ENCODE results near the gene CXorf38. TPM values are rescaled to one million over a fixed set of nuclear protein-coding genes. Genes with fewer than 3 reads are reported as not detected.

The CXorf38 gene, protein sequence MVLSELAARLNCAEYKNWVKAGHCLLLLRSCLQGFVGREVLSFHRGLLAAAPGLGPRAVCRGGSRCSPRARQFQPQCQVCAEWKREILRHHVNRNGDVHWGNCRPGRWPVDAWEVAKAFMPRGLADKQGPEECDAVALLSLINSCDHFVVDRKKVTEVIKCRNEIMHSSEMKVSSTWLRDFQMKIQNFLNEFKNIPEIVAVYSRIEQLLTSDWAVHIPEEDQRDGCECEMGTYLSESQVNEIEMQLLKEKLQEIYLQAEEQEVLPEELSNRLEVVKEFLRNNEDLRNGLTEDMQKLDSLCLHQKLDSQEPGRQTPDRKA
- total RNA-seq = 10.5 and 12.4 TPM in 2 replicates

DNA sequence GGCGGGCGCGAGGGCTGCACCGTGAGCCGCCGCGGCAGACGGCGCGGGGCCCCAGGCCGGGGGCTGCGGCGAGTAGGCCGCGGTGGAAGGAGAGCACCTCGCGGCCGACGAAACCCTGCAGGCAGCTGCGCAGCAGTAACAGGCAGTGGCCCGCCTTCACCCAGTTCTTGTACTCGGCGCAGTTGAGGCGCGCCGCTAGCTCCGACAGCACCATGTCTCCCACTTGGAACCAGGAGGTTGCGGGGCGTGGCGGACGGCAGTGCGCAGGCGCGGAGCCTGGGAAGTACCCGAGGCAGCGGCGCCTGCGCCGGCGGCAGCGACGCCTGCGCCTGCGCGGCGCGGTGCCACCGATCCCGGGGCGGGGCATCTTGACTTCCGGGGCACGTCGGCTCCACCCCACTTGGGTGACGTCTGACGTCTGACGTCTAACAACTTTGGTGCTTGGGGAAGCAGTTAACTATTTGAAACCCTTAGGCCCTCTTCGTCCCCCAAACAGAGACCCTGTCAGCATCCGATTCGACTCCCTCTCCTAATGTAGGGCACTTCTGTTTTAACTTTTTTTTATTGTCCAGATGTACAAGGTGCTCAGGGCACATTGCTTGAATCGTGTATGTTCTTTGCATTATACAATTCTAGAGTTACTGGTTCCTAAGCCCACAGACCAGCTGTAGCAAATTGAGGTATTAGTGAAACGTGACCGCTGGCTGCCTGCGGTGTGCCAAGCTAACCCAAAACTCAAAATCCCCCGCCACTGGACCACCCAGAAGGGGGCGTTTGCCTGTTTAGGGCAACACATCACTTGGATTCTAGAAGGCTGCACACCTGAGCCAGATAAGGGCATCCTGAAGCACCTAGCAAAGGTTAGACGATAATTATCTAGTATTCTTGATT lies at the start of gene CXorf38:
CXorf38 (minus strand) TSS at position 255 of the 891 bp plus-strand sequence; CDS start at position 214, 41 bp downstream.
- peak; percentile 71 for DNase-seq (ENCODE audit: low read depth)
- H3K27me3 ChIP-seq (ENCODE audit: control insufficient read depth, insufficient read depth, low read length) = no peaks in the 10 kb centered on the region
- no peak for FAIRE-seq
- H3K4me3 ChIP-seq (ENCODE audit: low read depth, low read length) = peak within 1 kb of the TSS; percentile 66
- TF ChIP-seq, protein P1, sequence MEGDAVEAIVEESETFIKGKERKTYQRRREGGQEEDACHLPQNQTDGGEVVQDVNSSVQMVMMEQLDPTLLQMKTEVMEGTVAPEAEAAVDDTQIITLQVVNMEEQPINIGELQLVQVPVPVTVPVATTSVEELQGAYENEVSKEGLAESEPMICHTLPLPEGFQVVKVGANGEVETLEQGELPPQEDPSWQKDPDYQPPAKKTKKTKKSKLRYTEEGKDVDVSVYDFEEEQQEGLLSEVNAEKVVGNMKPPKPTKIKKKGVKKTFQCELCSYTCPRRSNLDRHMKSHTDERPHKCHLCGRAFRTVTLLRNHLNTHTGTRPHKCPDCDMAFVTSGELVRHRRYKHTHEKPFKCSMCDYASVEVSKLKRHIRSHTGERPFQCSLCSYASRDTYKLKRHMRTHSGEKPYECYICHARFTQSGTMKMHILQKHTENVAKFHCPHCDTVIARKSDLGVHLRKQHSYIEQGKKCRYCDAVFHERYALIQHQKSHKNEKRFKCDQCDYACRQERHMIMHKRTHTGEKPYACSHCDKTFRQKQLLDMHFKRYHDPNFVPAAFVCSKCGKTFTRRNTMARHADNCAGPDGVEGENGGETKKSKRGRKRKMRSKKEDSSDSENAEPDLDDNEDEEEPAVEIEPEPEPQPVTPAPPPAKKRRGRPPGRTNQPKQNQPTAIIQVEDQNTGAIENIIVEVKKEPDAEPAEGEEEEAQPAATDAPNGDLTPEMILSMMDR (IDR thresholded peaks at IDR 0.05; ENCODE audit: insufficient read depth, low read length, severe bottlenecking) = no peak
- no peaks in the 10 kb centered on the region for H3K36me3 ChIP-seq (ENCODE audit: control insufficient read depth, insufficient read depth, low read length)

DNA sequence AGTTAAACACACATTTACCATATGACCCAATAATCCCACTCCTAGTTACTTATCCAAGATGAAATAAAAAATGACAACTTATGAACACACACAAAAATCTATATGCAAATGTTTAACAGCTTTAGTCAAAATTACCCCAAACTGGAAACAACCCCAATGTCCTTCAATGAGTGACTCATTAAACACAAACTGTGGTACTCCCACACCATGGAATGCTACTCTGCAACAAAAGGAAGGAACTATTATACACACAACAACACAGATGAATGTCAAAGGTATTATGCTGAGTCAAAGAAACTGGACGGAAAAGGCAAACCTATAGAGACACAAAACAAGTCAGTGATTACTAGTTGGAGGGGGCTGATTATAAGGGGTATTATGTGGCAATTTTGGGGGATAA lies 47.4 kb upstream of the CXorf38 start:
- Histone ChIP-seq H3K4me3 (ENCODE audit: low read depth, low read length) (no peak overlapping the region), H3K27me3 (ENCODE audit: control insufficient read depth, insufficient read depth, low read length) (no peaks in the 10 kb centered on the region), H3K36me3 (ENCODE audit: control insufficient read depth, insufficient read depth, low read length) (no peaks in the 10 kb centered on the region)
- FAIRE-seq (no peak), DNase-seq (ENCODE audit: low read depth) (peak; percentile 25)
- TF ChIP-seq, protein P1 (IDR thresholded peaks at IDR 0.05; ENCODE audit: insufficient read depth, low read length, severe bottlenecking) = no peak

DNA sequence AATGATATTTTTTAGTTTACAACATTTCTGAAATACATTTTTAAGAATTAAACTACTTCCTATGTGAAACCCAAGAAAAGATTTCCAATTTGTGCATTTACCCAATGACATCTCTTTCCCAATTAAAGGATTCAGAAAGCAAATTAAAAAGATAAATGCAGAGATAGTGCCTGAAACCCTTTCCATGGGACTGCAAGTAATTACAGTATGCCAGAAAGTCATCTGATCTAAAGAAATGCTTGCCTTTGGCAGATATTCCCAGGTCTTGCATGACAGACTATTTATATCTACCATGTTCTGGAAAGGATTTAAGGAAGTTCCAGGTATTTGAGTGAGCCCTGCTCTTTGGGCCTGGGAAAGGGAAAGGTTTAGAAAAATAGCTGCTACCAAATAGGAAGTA lies 41.6 kb upstream of the CXorf38 start:
- DNase-seq (ENCODE audit: low read depth) (no peak), FAIRE-seq (no peak)
- Histone ChIP-seq H3K36me3 (ENCODE audit: control insufficient read depth, insufficient read depth, low read length) (peaks cover 1% of the 10 kb centered on the region), H3K27me3 (ENCODE audit: control insufficient read depth, insufficient read depth, low read length) (no peaks in the 10 kb centered on the region), H3K4me3 (ENCODE audit: low read depth, low read length) (no peak overlapping the region)
- TF ChIP-seq, protein P1 (IDR thresholded peaks at IDR 0.05; ENCODE audit: insufficient read depth, low read length, severe bottlenecking) = no peak

DNA sequence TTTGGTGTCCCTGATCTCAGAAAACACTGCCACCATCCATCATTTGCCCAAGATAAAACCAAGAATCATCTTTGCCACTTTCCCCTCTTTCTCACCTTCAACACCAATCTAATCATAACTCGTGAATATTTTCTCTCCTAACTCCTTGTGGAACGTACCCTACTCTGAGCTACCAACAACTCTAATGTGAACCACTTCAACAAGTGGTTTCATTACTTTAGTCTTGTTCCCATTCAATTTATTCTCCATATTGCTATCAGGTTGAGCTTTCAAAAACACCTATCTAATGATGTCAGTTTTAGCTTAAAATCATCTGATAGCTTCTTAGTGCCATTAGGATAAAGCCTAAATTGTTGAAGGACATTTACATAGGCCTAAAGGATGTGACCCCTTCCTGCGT lies 39.8 kb upstream of the CXorf38 start:
- Histone ChIP-seq H3K4me3 (ENCODE audit: low read depth, low read length) (no peak overlapping the region), H3K27me3 (ENCODE audit: control insufficient read depth, insufficient read depth, low read length) (no peaks in the 10 kb centered on the region), H3K36me3 (ENCODE audit: control insufficient read depth, insufficient read depth, low read length) (peaks cover 1% of the 10 kb centered on the region)
- no peak for FAIRE-seq
- no peak for DNase-seq (ENCODE audit: low read depth)
- TF ChIP-seq, protein P1 (IDR thresholded peaks at IDR 0.05; ENCODE audit: insufficient read depth, low read length, severe bottlenecking) = no peak

DNA sequence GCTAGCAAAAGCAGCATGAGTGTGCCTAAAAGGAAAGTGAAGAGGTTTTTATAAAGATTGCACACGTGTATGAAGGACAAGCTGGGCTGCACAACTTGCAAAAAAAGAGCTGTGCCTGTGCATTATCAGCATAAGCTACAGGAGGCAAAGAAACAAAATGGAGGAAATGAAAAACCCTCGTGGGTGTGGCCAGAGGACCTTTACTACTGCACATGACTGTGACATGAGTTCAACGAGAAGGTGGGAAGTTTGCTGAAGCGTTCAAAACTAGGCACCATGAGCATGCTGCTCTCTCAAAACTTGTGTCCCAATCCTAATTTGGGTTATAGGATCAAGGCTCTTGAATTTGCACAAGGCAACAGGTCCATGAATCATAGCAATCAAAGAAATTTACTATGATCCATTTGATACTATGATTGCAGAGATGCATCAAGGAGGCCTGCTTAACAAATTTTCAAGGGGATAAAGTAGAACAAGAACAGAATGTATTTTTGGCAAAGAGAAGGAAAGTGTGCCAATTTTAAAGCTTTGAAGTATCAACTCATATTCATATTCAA lies 38.1 kb upstream of the CXorf38 start:
- DNase-seq (ENCODE audit: low read depth) (no peak), FAIRE-seq (no peak)
- H3K36me3 ChIP-seq (ENCODE audit: control insufficient read depth, insufficient read depth, low read length) = peaks cover 1% of the 10 kb centered on the region
- TF ChIP-seq, protein P1 (IDR thresholded peaks at IDR 0.05; ENCODE audit: insufficient read depth, low read length, severe bottlenecking) = no peak
- H3K27me3 ChIP-seq (ENCODE audit: control insufficient read depth, insufficient read depth, low read length) = no peaks in the 10 kb centered on the region
- no peak overlapping the region for H3K4me3 ChIP-seq (ENCODE audit: low read depth, low read length)
